Caco-2 (cell line): ENCODE data around the gene FPGS. TPM values are rescaled to one million over a fixed set of nuclear protein-coding genes. Genes with fewer than 3 reads are reported as not detected.

Experiments
- BruUV-seq: library from RNA; stranded (reverse); fragments of 400-500 nt; replicated peaks from 2 replicates; lab custom pipeline; 2021; lab: Mats Ljungman, UMichigan
- CTCF ChIA-PET: fragments of 300-600 bp; sonication (Branson Sonifier 250); formaldehyde crosslinking; loops from one replicate; lab custom pipeline; 2022; ENCODE audit warnings: antibody characterized with exemption; lab: Charles Lee
- POLR2A ChIA-PET: fragments of 300-600 bp; sonication (Branson Sonifier 250); formaldehyde crosslinking; loops from one replicate; lab custom pipeline; 2022; ENCODE audit warnings: antibody characterized with exemption; lab: Charles Lee
- DNase-seq, 2 experiments: peaks; one replicate each; pipeline versions ENCODE4 v3.0.0 to v3.0.0-alpha.2; 2020 to 2022
- H3K27me3 ChIP-seq: replicated peaks from 2 replicates; pipeline ENCODE4 v1.6.0; 2011; ENCODE audit warnings: low read length; ENCODE audit not compliant: control insufficient read depth, insufficient read depth
- H3K36me3 ChIP-seq: 2 replicates; pipeline ENCODE4 v1.5.1; 2011; ENCODE audit warnings: low read length; ENCODE audit not compliant: control insufficient read depth, insufficient read depth
- H3K4me1 ChIP-seq: fragments of 250-450 bp; sonication (Bioruptor Pico); 2 replicates; pipeline ENCODE4 v1.5.1; 2020; ENCODE audit warnings: mild to moderate bottlenecking
- H3K4me3 ChIP-seq: 2 replicates; pipeline ENCODE4 v1.5.1; 2011; ENCODE audit warnings: low read depth, mild to moderate bottlenecking, control low read depth, low read length
- H3K9me3 ChIP-seq: fragments of 250-450 bp; sonication (Bioruptor Pico); 2 replicates; pipeline ENCODE4 v1.5.1; 2020; ENCODE audit warnings: mild to moderate bottlenecking, moderate library complexity
- H3K27ac Mint-ChIP-seq: one replicate; pipeline ENCODE4 v1.8.0; 2022; ENCODE audit warnings: mixed read lengths; ENCODE audit not compliant: unreplicated experiment
- H3K27me3 Mint-ChIP-seq: one replicate; pipeline ENCODE4 v1.8.0; 2022; ENCODE audit warnings: mixed read lengths; ENCODE audit not compliant: insufficient read depth, unreplicated experiment
- H3K36me3 Mint-ChIP-seq: one replicate; pipeline ENCODE4 v1.8.0; 2022; ENCODE audit warnings: mild to moderate bottlenecking, mixed read lengths; ENCODE audit not compliant: insufficient read depth, unreplicated experiment
- H3K4me1 Mint-ChIP-seq: one replicate; pipeline ENCODE4 v1.8.0; 2022; ENCODE audit warnings: low read depth, mixed read lengths; ENCODE audit not compliant: unreplicated experiment
- H3K4me3 Mint-ChIP-seq: one replicate; pipeline ENCODE4 v1.8.0; 2022; ENCODE audit warnings: mild to moderate bottlenecking, moderate library complexity, mixed read lengths; ENCODE audit not compliant: unreplicated experiment
- H3K9me3 Mint-ChIP-seq: one replicate; pipeline ENCODE4 v1.8.0; 2022; ENCODE audit warnings: mixed read lengths; ENCODE audit not compliant: unreplicated experiment
- CTCF ChIP-seq, 2 experiments: fragments of 200-600 bp in 1 of 2; IDR thresholded peaks; 1 replicate in 1 of 2; 2 replicates in 1 of 2; pipeline versions ENCODE4 v1.5.1 to v1.8.0; 2011 to 2022; ENCODE audit warnings: antibody characterized with exemption in 1 of 2, control low read depth in 1 of 2, inconsistent platforms in 1 of 2, low read depth in 1 of 2, low read length in 1 of 2, mild to moderate bottlenecking in 1 of 2, moderate library complexity in 1 of 2; ENCODE audit not compliant: insufficient read depth in 1 of 2, severe bottlenecking in 1 of 2, unreplicated experiment in 1 of 2
- intact Hi-C: fragments of 100-400 bp; cut with micrococcal nuclease; formaldehyde crosslinking; loops from one replicate; pipeline ENCODE4 v1.10.0; 2022; ENCODE audit not compliant: unreplicated experiment
- total RNA-seq: library from RNA; stranded (reverse); gene quantifications from 2 replicates; pipeline ENCODE4 v1.2.3, GENCODE V29; 2022

FPGS gene
- total RNA-seq, 1 experiment from 2014 or later: 54.4 TPM

DNA sequence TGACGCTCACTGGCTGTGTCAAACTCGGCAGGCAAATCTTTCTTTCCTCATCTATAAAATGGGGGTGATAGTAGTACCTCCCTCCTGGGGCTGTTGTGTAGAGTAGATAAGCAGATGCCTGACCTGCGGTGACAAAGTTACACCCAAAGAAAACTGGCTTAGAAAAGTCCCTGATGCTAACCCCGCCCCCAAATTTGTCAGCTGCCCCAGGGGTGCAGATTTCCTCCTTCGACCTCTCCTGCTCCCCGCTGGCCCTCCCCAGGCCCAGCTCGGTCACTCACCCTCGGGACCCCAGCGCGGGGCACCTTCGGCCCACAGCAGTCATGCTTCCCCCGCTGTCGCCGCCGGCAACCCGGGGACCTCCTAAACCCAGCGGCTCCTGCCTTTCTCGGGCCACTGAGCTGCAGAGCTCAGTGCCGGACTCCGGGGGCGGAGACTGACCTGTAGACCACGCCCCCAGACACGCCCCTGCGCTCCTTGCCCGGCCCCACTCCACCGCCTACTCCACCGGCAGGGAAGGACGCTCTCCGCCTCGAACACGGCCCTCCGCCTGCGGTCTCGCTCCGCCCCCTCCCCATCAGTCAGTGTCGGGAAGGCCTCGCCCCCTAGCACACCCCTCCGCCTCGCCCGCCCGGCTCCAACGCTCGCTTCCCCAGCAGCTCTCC is 31.6 kb upstream of the FPGS start:
- Mint-ChIP-seq H3K4me3 (peak overlapping the region; percentile 82), H3K27ac (no peak overlapping the region), H3K4me1 (no peaks in the 10 kb centered on the region), H3K27me3 (peaks cover 3% of the 10 kb centered on the region), H3K9me3 (no peaks in the 10 kb centered on the region), H3K36me3 (no peaks in the 10 kb centered on the region)
- no peaks in the 10 kb centered on the region for H3K36me3 ChIP-seq
- no TSS peak for BruUV-seq
- H3K4me1 ChIP-seq: no peaks in the 10 kb centered on the region
- no peaks in the 10 kb centered on the region for H3K27me3 ChIP-seq
- peak; percentile 99 for DNase-seq
- TF ChIP-seq CTCF (IDR thresholded peaks at IDR 0.05; ENCODE audit: insufficient read depth in 1 of 2, low read depth in 1 of 2, low read length in 1 of 2, severe bottlenecking in 1 of 2, unreplicated experiment in 1 of 2): no peak
- H3K4me3 ChIP-seq: peak overlapping the region; percentile 48
- POLR2A ChIA-PET: interaction anchor here (0.5 to 1.0 kb wide), 7 partner anchors 13 to 297 kb away, joined by 3 to 8 read pairs (median 4); partner anchors contain the start of genes ST6GALNAC4 and TOR2A
- intact Hi-C loops: loop anchor here (1.0 kb wide), 1 partner anchor 14 kb away; no protein-coding TSS in a partner anchor
- CTCF ChIA-PET: interaction anchor here (0.6 to 3.1 kb wide), 12 partner anchors 8 to 267 kb away, joined by 3 to 32 read pairs (median 3); partner anchors contain the start of genes CDK9 and TOR2A
- H3K9me3 ChIP-seq: no peaks in the 10 kb centered on the region

DNA sequence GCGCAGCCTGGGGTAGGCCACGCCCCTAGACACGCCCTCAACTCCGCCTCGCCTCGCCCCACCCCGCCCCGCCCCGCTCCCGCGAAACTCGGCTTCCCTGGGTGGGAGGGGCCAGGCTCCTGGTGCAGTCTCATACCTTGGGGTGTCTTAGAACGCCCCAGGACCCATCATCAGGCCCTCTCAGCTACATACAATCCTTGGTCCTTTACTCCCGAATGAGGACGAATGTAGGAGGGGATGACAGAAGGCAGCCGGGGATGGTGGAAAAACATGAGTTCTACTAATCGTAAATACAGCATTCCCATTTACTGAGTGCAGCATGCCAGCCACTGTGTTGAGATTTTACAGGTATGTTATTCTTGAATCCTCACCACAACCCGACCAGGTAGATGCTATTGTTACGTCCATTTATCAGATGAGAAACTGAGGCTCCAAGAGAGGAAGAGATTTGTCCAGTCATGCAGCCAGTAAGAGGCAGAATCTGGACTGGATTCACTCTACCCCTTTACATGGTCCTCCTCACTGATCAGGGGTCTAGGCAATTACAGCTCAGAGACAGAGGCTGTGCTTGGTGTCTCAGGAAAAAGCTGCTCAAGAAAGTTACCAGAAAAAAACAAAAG is 31.0 kb upstream of the FPGS start:
- BruUV-seq: no TSS peak
- no peaks in the 10 kb centered on the region for H3K36me3 Mint-ChIP-seq
- TF ChIP-seq CTCF (IDR thresholded peaks at IDR 0.05; ENCODE audit: insufficient read depth in 1 of 2, low read depth in 1 of 2, low read length in 1 of 2, severe bottlenecking in 1 of 2, unreplicated experiment in 1 of 2): no peak
- Histone ChIP-seq H3K4me1 (no peaks in the 10 kb centered on the region), H3K9me3 (no peaks in the 10 kb centered on the region), H3K27me3 (no peaks in the 10 kb centered on the region), H3K4me3 (peak overlapping the region; percentile 48), H3K36me3 (no peaks in the 10 kb centered on the region)
- DNase-seq: no peak
- ChIA-PET CTCF (interaction anchor here (0.7 to 3.1 kb wide), 11 partner anchors 7 to 268 kb away, joined by 3 to 32 read pairs (median 3); partner anchors contain the start of genes CDK9 and TOR2A), POLR2A (interaction anchor here (0.8 to 1.0 kb wide), 6 partner anchors 12 to 297 kb away, joined by 3 to 8 read pairs (median 4); partner anchors contain the start of genes ST6GALNAC4 and TOR2A)
- H3K4me1 Mint-ChIP-seq: no peaks in the 10 kb centered on the region
- no peak overlapping the region for H3K27ac Mint-ChIP-seq
- intact Hi-C loops: loop anchor here (1.0 kb wide), 1 partner anchor 14 kb away; no protein-coding TSS in a partner anchor
- peak overlapping the region; percentile 82 for H3K4me3 Mint-ChIP-seq
- no peaks in the 10 kb centered on the region for H3K9me3 Mint-ChIP-seq
- peaks cover 3% of the 10 kb centered on the region for H3K27me3 Mint-ChIP-seq

DNA sequence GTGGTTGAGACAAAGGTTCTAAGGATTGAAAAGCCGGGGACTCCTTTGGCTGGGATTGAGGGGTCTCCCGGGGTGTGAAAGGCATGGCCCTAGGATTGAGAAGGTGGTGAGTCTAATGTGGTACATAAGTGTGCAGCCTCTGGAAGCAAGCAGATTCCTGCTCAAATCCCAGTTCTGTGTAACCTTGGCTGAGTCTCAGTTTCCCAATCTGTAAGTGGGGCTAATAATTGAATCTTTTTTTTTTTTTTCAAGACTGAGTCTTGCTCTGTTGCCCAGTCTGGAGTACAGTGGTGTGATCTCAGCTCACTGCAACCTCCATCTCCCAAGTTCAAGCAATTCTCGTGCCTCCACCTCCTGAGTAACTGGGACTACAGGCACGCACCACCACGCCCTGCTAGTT is 30.1 kb upstream of the FPGS start:
- Mint-ChIP-seq H3K27ac (no peak overlapping the region), H3K9me3 (no peaks in the 10 kb centered on the region), H3K36me3 (no peaks in the 10 kb centered on the region), H3K4me3 (no peak overlapping the region), H3K4me1 (no peaks in the 10 kb centered on the region), H3K27me3 (peaks cover 3% of the 10 kb centered on the region)
- ChIA-PET CTCF (no interaction called here), POLR2A (no interaction called here)
- Histone ChIP-seq H3K36me3 (no peaks in the 10 kb centered on the region), H3K9me3 (no peaks in the 10 kb centered on the region), H3K4me3 (no peak overlapping the region), H3K4me1 (no peaks in the 10 kb centered on the region), H3K27me3 (no peaks in the 10 kb centered on the region)
- TF ChIP-seq CTCF (IDR thresholded peaks at IDR 0.05; ENCODE audit: insufficient read depth in 1 of 2, low read depth in 1 of 2, low read length in 1 of 2, severe bottlenecking in 1 of 2, unreplicated experiment in 1 of 2): no peak
- no peak for DNase-seq
- no TSS peak for BruUV-seq
- intact Hi-C loops: no loop called here
